Aorta (tissue), 5 donors: ENCODE measurements around the gene GALNT8. TPM values are rescaled to one million over a fixed set of nuclear protein-coding genes. Genes with fewer than 3 reads are reported as not detected.
A peak's percentile ranks its signal among the peaks of the same experiment; 100 is the strongest.
"Not testable (repeated sequence)": the region's sequence is repeated elsewhere in the genome, so short reads cannot be mapped to it uniquely, and the experiment has no call there.

ENCODE experiments used
- ATAC-seq: fragments of 200-7000 bp; cut with Tn5 transposase; one replicate; pipeline ENCODE4 v1.9.1; 2022; ENCODE audit warnings: moderate library complexity; ENCODE audit not compliant: low FRiP score
- DNase-seq, 2 donors: peaks; one replicate each; pipeline ENCODE4 v3.0.0-alpha.2; 2020
- H3K27ac ChIP-seq, 2 donors: one replicate each; pipeline ENCODE4 v1.5.1; 2013; ENCODE audit warnings: low read length in 2 of 2, mild to moderate bottlenecking in 2 of 2, moderate library complexity in 2 of 2, control low read depth in 1 of 2, inconsistent platforms in 1 of 2, low read depth in 1 of 2
- H3K27me3 ChIP-seq, 2 donors: one replicate each; pipeline ENCODE4 v1.6.1; 2013; ENCODE audit warnings: control low read depth in 1 of 2, low read length in 1 of 2, mild to moderate bottlenecking in 1 of 2, moderate library complexity in 1 of 2; ENCODE audit not compliant: insufficient read depth in 2 of 2, control insufficient read depth in 1 of 2
- H3K36me3 ChIP-seq, 2 donors: one replicate each; pipeline ENCODE4 v1.6.1; 2013; ENCODE audit warnings: control low read depth in 1 of 2, low read length in 1 of 2, mild to moderate bottlenecking in 1 of 2; ENCODE audit not compliant: insufficient read depth in 2 of 2, control insufficient read depth in 1 of 2
- H3K4me1 ChIP-seq, 2 donors: one replicate each; pipeline ENCODE4 v1.6.1; 2013; ENCODE audit warnings: low read length in 2 of 2, control low read depth in 1 of 2, mild to moderate bottlenecking in 1 of 2, moderate library complexity in 1 of 2; ENCODE audit not compliant: insufficient read depth in 2 of 2, control insufficient read depth in 1 of 2
- H3K4me3 ChIP-seq, 2 donors: one replicate each; pipeline ENCODE4 v1.5.1; 2013; ENCODE audit warnings: low read length in 2 of 2, control low read depth in 1 of 2, mild to moderate bottlenecking in 1 of 2
- H3K9me3 ChIP-seq: one replicate; pipeline ENCODE4 v1.6.1; 2013; ENCODE audit warnings: mild to moderate bottlenecking, low read length; ENCODE audit not compliant: control insufficient read depth
- WGBS, 2 donors: extraction: QIAGEN DNeasy Blood & Tissue Kit; methylation state at CpG; one replicate each; pipeline ENCODE4 v1.1.7; 2013; 5-methylcytosine and 5-hydroxymethylcytosine counted together
- intact Hi-C, 2 donors: fragments of 100-400 bp; cut with DNase I; formaldehyde crosslinking; loops; one replicate each; pipeline versions ENCODE4 v1.14.2 to v1.15.0; 2022
- polyA plus RNA-seq, 2 donors: library from polyadenylated mRNA; stranded (reverse); fragments of 200-250 nt; gene quantifications; one replicate each; pipeline ENCODE4 v1.2.3, GENCODE V29; 2013
- total RNA-seq, 2 donors: library from RNA; stranded (reverse); fragmentation: NEBNext Ultra II Directional; extraction: Animal tissue kit (Norgen Biotek cat#: 25700); gene quantifications; one replicate each; pipeline ENCODE4 v1.2.1, GENCODE V29; 2021
- donor health status: healthy with polysubstance abuse.
- donor health status: Bipolar disorder and iron deficiency.
- donor health status: DM: no; HTN: no; CAD: no.
- donor health status: DM: no; HTN: no; CAD: no.
- donor health status: DM: yes; HTN: yes; CAD: no.

The GALNT8 gene
- total and polyA plus RNA-seq, 4 donors, result 1.4 to 6.9 (median 3.2) TPM

- whole genome bisulfite sequencing, 2 donors, result 7 to 9% methylated on average over 4 of the region's 4 CpGs
- Histone ChIP-seq H3K36me3 (no peaks in the 10 kb centered on the region), H3K4me1 (peaks cover 7 to 16% of the 10 kb centered on the region in 2 donors), H3K4me3 (no peak overlapping the region), H3K9me3 (no peaks in the 10 kb centered on the region), H3K27ac (peak overlapping the region in 1 of 2 donors; percentile 33), H3K27me3 (no peaks in the 10 kb centered on the region)
- intact Hi-C loops, result no loop called here
- DNase-seq (no peak), ATAC-seq (peak; percentile 59)
Measured at GRCh38 chr12:4734625-4735340, 14.6 kb downstream of the GALNT8 start.

GRCh38 chr12:4736091-4736490, 15.9 kb downstream of the GALNT8 start:
- ATAC-seq (peak; percentile 60), DNase-seq (peak in 1 of 2 donors; percentile 53)
- Histone ChIP-seq H3K27ac (peak overlapping the region in 1 of 2 donors; percentile 30), H3K36me3 (no peaks in the 10 kb centered on the region), H3K27me3 (no peaks in the 10 kb centered on the region), H3K4me3 (no peak overlapping the region), H3K4me1 (peaks cover 7 to 16% of the 10 kb centered on the region in 2 donors), H3K9me3 (no peaks in the 10 kb centered on the region)
- WGBS, 2 donors, result 4 to 9% methylated on average over 1 of the region's 1 CpG
- intact Hi-C loops, result no loop called here

- H3K4me3 ChIP-seq, result no peak overlapping the region
- no peaks in the 10 kb centered on the region for H3K9me3 ChIP-seq
- no peaks in the 10 kb centered on the region for H3K27me3 ChIP-seq
- intact Hi-C loops, result no loop called here
- 73 to 84% methylated on average over 4 of the region's 4 CpGs for WGBS, 2 donors
- no peak for DNase-seq
- no peak overlapping the region for H3K27ac ChIP-seq
- no peak for ATAC-seq
- no peaks in the 10 kb centered on the region for H3K36me3 ChIP-seq
- H3K4me1 ChIP-seq, result peaks cover 7 to 16% of the 10 kb centered on the region in 2 donors
Measured at GRCh38 chr12:4738541-4738940, 18.3 kb downstream of the GALNT8 start.

- ATAC-seq, result no peak
- H3K9me3 ChIP-seq, result no peaks in the 10 kb centered on the region
- no peak overlapping the region for H3K27ac ChIP-seq
- H3K27me3 ChIP-seq, result no peaks in the 10 kb centered on the region
- intact Hi-C loops, result no loop called here
- H3K36me3 ChIP-seq, result no peaks in the 10 kb centered on the region
- DNase-seq, result no peak
- WGBS, 2 donors, result 85 to 87% methylated on average over 15 of the region's 15 CpGs
- no peaks in the 10 kb centered on the region for H3K4me1 ChIP-seq
- H3K4me3 ChIP-seq, result no peak overlapping the region
Measured at GRCh38 chr12:4742416-4742970, 22.3 kb downstream of the GALNT8 start.

GRCh38 chr12:4743046-4743445, 22.8 kb downstream of the GALNT8 start:
- H3K9me3 ChIP-seq, result no peaks in the 10 kb centered on the region
- H3K4me3 ChIP-seq, result no peak overlapping the region
- 80 to 84% methylated on average over 4 of the region's 4 CpGs for WGBS, 2 donors
- no peaks in the 10 kb centered on the region for H3K4me1 ChIP-seq
- H3K36me3 ChIP-seq, result no peaks in the 10 kb centered on the region
- no peak overlapping the region for H3K27ac ChIP-seq
- intact Hi-C loops, result no loop called here
- no peaks in the 10 kb centered on the region for H3K27me3 ChIP-seq
- ATAC-seq (no peak), DNase-seq (no peak)

- Histone ChIP-seq H3K36me3 (no peaks in the 10 kb centered on the region), H3K4me3 (no peak overlapping the region), H3K4me1 (no peaks in the 10 kb centered on the region), H3K9me3 (no peaks in the 10 kb centered on the region), H3K27me3 (no peaks in the 10 kb centered on the region), H3K27ac (no peak overlapping the region)
- intact Hi-C loops, result no loop called here
- ATAC-seq (no peak), DNase-seq (no peak)
Measured at GRCh38 chr12:4744709-4745108, 24.5 kb downstream of the GALNT8 start.

- H3K27ac ChIP-seq, result no peak overlapping the region
- 76 to 77% methylated on average over 6 of the region's 6 CpGs for WGBS, 2 donors
- no peaks in the 10 kb centered on the region for H3K36me3 ChIP-seq
- no peak overlapping the region for H3K4me3 ChIP-seq
- DNase-seq (no peak), ATAC-seq (no peak)
- H3K9me3 ChIP-seq, result no peaks in the 10 kb centered on the region
- no peaks in the 10 kb centered on the region for H3K4me1 ChIP-seq
- intact Hi-C loops, result no loop called here
- H3K27me3 ChIP-seq, result no peaks in the 10 kb centered on the region
Measured at GRCh38 chr12:4745249-4745648, 25.0 kb downstream of the GALNT8 start.

- WGBS, 2 donors, result 83 to 92% methylated on average over 1 of the region's 1 CpG
- intact Hi-C loops, result loop anchor here (10.0 kb wide), 1 partner anchor 147 kb away; no protein-coding TSS in a partner anchor
- H3K4me1 ChIP-seq, H3K27me3 ChIP-seq, H3K36me3 ChIP-seq, H3K9me3 ChIP-seq, ATAC-seq, DNase-seq, H3K27ac ChIP-seq, H3K4me3 ChIP-seq: not testable (repeated sequence)
Measured at GRCh38 chr12:4751654-4752053, 31.5 kb downstream of the GALNT8 start.

- Histone ChIP-seq H3K9me3 (no peaks in the 10 kb centered on the region), H3K4me1 (no peaks in the 10 kb centered on the region), H3K4me3 (no peak overlapping the region), H3K27me3 (no peaks in the 10 kb centered on the region), H3K27ac (no peak overlapping the region), H3K36me3 (no peaks in the 10 kb centered on the region)
- WGBS, 2 donors, result 86 to 89% methylated on average over 7 of the region's 7 CpGs
- DNase-seq (no peak), ATAC-seq (no peak)
- intact Hi-C loops, result no loop called here
Measured at GRCh38 chr12:4762773-4763172, 42.6 kb downstream of the GALNT8 start.
